ENCODE results near the gene TOP3A. TPM values are rescaled to one million over a fixed set of nuclear protein-coding genes. Genes with fewer than 3 reads are reported as not detected.

Gene TOP3A
- total and polyA plus RNA-seq, 2 of the 4 experiments (the other 2 are of a cell fraction): 13.4 to 21.3 TPM

- no peak overlapping the region for H2AK9ac ChIP-seq (replicated peaks; ENCODE audit: low read depth, low read length, poor library complexity)
- no peak overlapping the region for H2BK5ac ChIP-seq (ENCODE audit: low read depth, low read length, poor library complexity, severe bottlenecking)
- H2BK20ac ChIP-seq (ENCODE audit: low read depth, low read length): no peak overlapping the region
- H3K4me1 ChIP-seq (ENCODE audit: control insufficient read depth, insufficient read depth, low read length): no peaks in the 10 kb centered on the region; the same call in 1 of the 2 replicates
- H3K9me3 ChIP-seq (ENCODE audit: control insufficient read depth, insufficient read depth, low read length): no peaks in the 10 kb centered on the region
- H4K5ac ChIP-seq (ENCODE audit: low read depth, low read length): no peak overlapping the region
- peaks cover 18 to 49% of the 10 kb centered on the region in 2 experiments for H3K79me1 ChIP-seq (ENCODE audit: low read depth in 1 of 2, low read length in 2 of 2)
- H3K36me3 ChIP-seq (ENCODE audit: control insufficient read depth, insufficient read depth, low read length): peaks cover 46% of the 10 kb centered on the region
- no peak overlapping the region for H2BK15ac ChIP-seq (ENCODE audit: low read depth, low read length)
- no peak overlapping the region for H2AFZ ChIP-seq (replicated peaks; ENCODE audit: low read length, poor library complexity)
- no peaks in the 10 kb centered on the region for H3K9me1 ChIP-seq (ENCODE audit: insufficient read depth, low read length)
- H3K4me2 ChIP-seq (ENCODE audit: low read depth, low read length): no peak overlapping the region
- TF ChIP-seq POLR2A (IDR thresholded peaks at IDR 0.05; ENCODE audit: low read depth, low read length) (no peak), NFE2L2 (IDR thresholded peaks at IDR 0.05; ENCODE audit: low read depth, low read length) (no peak), MAZ (IDR thresholded peaks at IDR 0.05; ENCODE audit: borderline replicate concordance, low read depth, low read length) (no peak), MAFK (IDR thresholded peaks at IDR 0.05; ENCODE audit: low read depth, low read length) (no peak), RCOR1 (IDR thresholded peaks at IDR 0.05; ENCODE audit: insufficient replicate concordance, low read length) (no peak), CHD1 (IDR thresholded peaks at IDR 0.05; ENCODE audit: low read depth, low read length) (no peak), SMC3 (IDR thresholded peaks at IDR 0.05; ENCODE audit: low read depth, low read length) (no peak), BHLHE40 (IDR thresholded peaks at IDR 0.05; ENCODE audit: low read depth, low read length) (no peak)
- H3K56ac ChIP-seq (ENCODE audit: extremely low read depth, insufficient read depth, low read length): no peak overlapping the region
- BruUV-seq (replicated peaks): no TSS peak
- no peak overlapping the region for H3K4ac ChIP-seq (ENCODE audit: low read depth, low read length)
- in situ Hi-C loops (cut with MboI; ENCODE audit: low sequenced_read_pairs) (no loop called here), intact Hi-C loops (cut with micrococcal nuclease) (no loop called here), dilution Hi-C loops (cut with HindIII; ENCODE audit: low sequenced_read_pairs, unreplicated experiment) (no loop called here)
- no peak overlapping the region for H3K18ac ChIP-seq (ENCODE audit: low read depth, low read length)
- no peak overlapping the region for H3K27ac ChIP-seq (ENCODE audit: insufficient read depth, low read length)
- ChIA-PET CTCF (interaction anchor here (0.6 kb wide), 1 partner anchor 100 kb away, joined by 3 read pairs; no protein-coding TSS in a partner anchor), POLR2A (ENCODE audit: unreplicated experiment) (no interaction called here)
- H4K8ac ChIP-seq (ENCODE audit: low read depth in 2 of 2, low read length in 2 of 2): no peak overlapping the region
- no peak overlapping the region for H3K14ac ChIP-seq (replicated peaks; ENCODE audit: low read depth, low read length)
- no peak for DNase-seq
- peaks cover 38% of the 10 kb centered on the region for H4K20me1 ChIP-seq (ENCODE audit: insufficient read depth, low read length)
- no peak for ATAC-seq (ENCODE audit: low read depth)
- H3K9ac ChIP-seq (ENCODE audit: low read depth, low read length): no peak overlapping the region
- H3K4me3 ChIP-seq (ENCODE audit: insufficient read depth, low read depth, low read length): no peak overlapping the region
- H2BK120ac ChIP-seq (ENCODE audit: low read depth, low read length): no peak overlapping the region
- H3K27me3 ChIP-seq (ENCODE audit: control insufficient read depth, insufficient read depth, low read length): no peaks in the 10 kb centered on the region
- no peak overlapping the region for H4K91ac ChIP-seq (ENCODE audit: insufficient read depth, low read depth, low read length)
- H2AK5ac ChIP-seq (ENCODE audit: low read depth, low read length): no peak overlapping the region
- WGBS, 2 experiments (ENCODE audit: extremely low coverage in 2 of 2, insufficient read length in 1 of 2): 93% methylated on average over 14 of the region's 27 CpGs; no CpG with 5 or more reads in 1 of the 2 experiments
- no peak overlapping the region for H3K23ac ChIP-seq (ENCODE audit: low read depth, low read length)
Measured at GRCh38 chr17:18324140-18325050, 9.6 kb upstream of the TOP3A start.

Measured in IMR-90 (cell line).